Karpas-422 (cell line): Measurements from ENCODE around the gene FRMD4B. TPM values are rescaled to one million over a fixed set of nuclear protein-coding genes. Genes with fewer than 3 reads are reported as not detected.
A peak's percentile ranks its signal among the peaks of the same experiment; 100 is the strongest.

ENCODE experiments used
- DNase-seq: peaks from one replicate; pipeline ENCODE4 v3.0.0-alpha.2; 2015
- H2AFZ ChIP-seq: fragments of 200-600 bp; sonication (generic); 2 replicates; pipeline ENCODE4 v1.6.1; 2014; ENCODE audit warnings: antibody characterized with exemption, low read length, mixed read lengths
- H3K27ac ChIP-seq: fragments of 200-600 bp; sonication (generic); 2 replicates; pipeline ENCODE4 v1.5.1; 2014; ENCODE audit warnings: mild to moderate bottlenecking, low read length, moderate library complexity
- H3K27me3 ChIP-seq: fragments of 200-600 bp; sonication (generic); 2 replicates; pipeline ENCODE4 v1.6.1; 2014; ENCODE audit warnings: low read length, mixed read lengths
- H3K36me3 ChIP-seq: fragments of 200-600 bp; sonication (generic); 2 replicates; pipeline ENCODE4 v1.6.1; 2014; ENCODE audit warnings: low read length, mixed read lengths; ENCODE audit not compliant: insufficient read depth
- H3K4me1 ChIP-seq: fragments of 200-600 bp; sonication (generic); 2 replicates; pipeline ENCODE4 v1.6.1; 2014; ENCODE audit warnings: mild to moderate bottlenecking, low read length, mixed read lengths
- H3K4me2 ChIP-seq: fragments of 200-600 bp; sonication (generic); 2 replicates; pipeline ENCODE4 v1.6.1; 2014; ENCODE audit warnings: low read length, low read depth, mild to moderate bottlenecking; ENCODE audit not compliant: poor library complexity, severe bottlenecking
- H3K4me3 ChIP-seq: fragments of 200-600 bp; sonication (generic); 2 replicates; pipeline ENCODE4 v1.5.1; 2014; ENCODE audit warnings: mild to moderate bottlenecking, antibody characterized with exemption, low read length, mixed read lengths
- H3K79me2 ChIP-seq: fragments of 200-600 bp; sonication (generic); 2 replicates; pipeline ENCODE4 v1.6.1; 2014; ENCODE audit warnings: mild to moderate bottlenecking, low read length, mixed read lengths
- H3K9ac ChIP-seq: fragments of 200-600 bp; sonication (generic); 2 replicates; pipeline ENCODE4 v1.6.0; 2014; ENCODE audit warnings: low read length
- H3K9me2 ChIP-seq: fragments of 200-600 bp; sonication (generic), shearing (Covaris generic); replicated peaks from 2 replicates; pipeline ENCODE4 v1.6.0; 2014; ENCODE audit warnings: mild to moderate bottlenecking, low read length, moderate library complexity; ENCODE audit not compliant: insufficient read depth
- H3K9me3 ChIP-seq: fragments of 300-700, 200-600 bp; sonication (generic); 2 replicates; pipeline ENCODE4 v1.6.1; 2014; ENCODE audit warnings: low read length, mixed read lengths
- H4K20me1 ChIP-seq: fragments of 200-600 bp; sonication (generic); 2 replicates; pipeline ENCODE4 v1.6.1; 2014; ENCODE audit warnings: mild to moderate bottlenecking, antibody characterized with exemption, low read length, low read depth; ENCODE audit not compliant: insufficient read depth
- total RNA-seq: library from RNA; depleted of rRNA; stranded (reverse); fragments of >200 nt; shearing (Covaris generic); gene quantifications from 2 replicates; pipeline ENCODE4 v1.2.3, GENCODE V29; 2014; ENCODE audit warnings: low replicate concordance

Gene FRMD4B
- total RNA-seq, 1 experiment from 2014 or later: not detected

DNA sequence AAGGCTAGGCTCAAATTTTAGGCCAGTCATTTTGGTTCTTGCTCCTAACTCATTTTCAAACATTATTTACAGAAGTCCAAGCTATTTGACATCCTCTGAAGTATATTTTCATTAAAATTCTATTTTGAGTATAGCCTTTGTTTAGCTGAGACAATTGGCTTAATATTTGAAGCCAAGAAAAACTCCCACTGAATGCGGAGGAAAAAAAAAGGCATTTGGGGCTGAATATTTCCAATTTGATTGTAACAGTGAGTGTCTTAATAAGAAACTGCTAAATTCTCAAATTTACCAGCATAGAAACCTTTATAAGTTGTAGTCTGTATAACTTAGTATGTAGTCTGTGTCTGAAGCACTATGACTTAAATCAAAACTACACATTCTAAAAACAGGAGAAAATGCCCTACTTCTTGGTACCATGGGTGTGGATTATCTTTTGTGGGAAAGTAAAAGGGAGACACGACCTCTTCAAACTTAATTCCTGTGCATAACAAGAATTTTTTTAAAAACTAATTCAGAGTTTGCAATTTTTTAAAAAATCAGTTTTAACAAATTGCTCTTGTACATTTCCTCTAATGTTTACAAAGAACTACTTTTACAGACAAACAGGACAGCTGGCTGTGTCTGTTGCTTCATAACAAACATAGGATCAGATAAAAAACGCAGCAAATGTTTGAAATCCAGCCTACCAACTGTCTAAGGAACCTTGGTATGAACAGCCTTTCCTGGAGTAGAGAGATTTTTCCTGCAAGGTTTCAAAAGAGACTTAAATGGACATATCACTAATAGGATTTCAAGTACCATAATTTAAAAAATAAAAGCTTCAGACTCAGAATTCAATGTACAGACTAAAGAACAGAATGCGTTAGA is 210.8 kb downstream of the FRMD4B start:
- no peak for DNase-seq
- no peaks in the 10 kb centered on the region for H3K27me3 ChIP-seq
- H4K20me1 ChIP-seq: no peaks in the 10 kb centered on the region
- no peaks in the 10 kb centered on the region for H3K36me3 ChIP-seq
- no peak overlapping the region for H3K27ac ChIP-seq
- H3K9me2 ChIP-seq: no peaks in the 10 kb centered on the region
- no peaks in the 10 kb centered on the region for H3K9me3 ChIP-seq
- H3K9ac ChIP-seq: no peak overlapping the region
- no peaks in the 10 kb centered on the region for H3K79me2 ChIP-seq
- H3K4me1 ChIP-seq: no peaks in the 10 kb centered on the region
- H3K4me2 ChIP-seq: no peak overlapping the region
- H3K4me3 ChIP-seq: no peak overlapping the region
- no peak overlapping the region for H2AFZ ChIP-seq

DNA sequence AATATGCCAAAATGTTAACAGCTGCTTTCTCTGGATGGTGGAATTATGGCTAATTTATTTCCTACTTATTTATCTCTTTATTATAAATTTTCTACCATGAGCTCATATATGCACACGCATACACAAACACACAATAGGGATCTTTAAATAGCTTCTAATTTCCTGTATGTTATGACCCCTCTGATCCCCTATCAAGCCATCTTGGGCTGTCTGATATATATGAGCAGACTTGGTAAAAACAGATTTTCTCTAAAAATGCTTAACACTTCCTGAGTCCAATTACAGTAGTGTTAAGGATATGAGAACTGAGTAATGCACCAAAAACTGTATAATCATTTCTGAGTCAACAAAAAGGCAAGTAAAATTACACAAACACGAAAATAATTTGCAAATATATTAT is 211.4 kb downstream of the FRMD4B start:
- Histone ChIP-seq H3K9me3 (no peaks in the 10 kb centered on the region), H3K9me2 (no peaks in the 10 kb centered on the region), H3K36me3 (no peaks in the 10 kb centered on the region), H3K4me2 (no peak overlapping the region), H3K4me1 (no peaks in the 10 kb centered on the region), H2AFZ (no peak overlapping the region), H3K9ac (no peak overlapping the region), H3K27me3 (no peaks in the 10 kb centered on the region), H3K27ac (no peak overlapping the region), H3K79me2 (no peaks in the 10 kb centered on the region), H3K4me3 (no peak overlapping the region), H4K20me1 (no peaks in the 10 kb centered on the region)
- no peak for DNase-seq

DNA sequence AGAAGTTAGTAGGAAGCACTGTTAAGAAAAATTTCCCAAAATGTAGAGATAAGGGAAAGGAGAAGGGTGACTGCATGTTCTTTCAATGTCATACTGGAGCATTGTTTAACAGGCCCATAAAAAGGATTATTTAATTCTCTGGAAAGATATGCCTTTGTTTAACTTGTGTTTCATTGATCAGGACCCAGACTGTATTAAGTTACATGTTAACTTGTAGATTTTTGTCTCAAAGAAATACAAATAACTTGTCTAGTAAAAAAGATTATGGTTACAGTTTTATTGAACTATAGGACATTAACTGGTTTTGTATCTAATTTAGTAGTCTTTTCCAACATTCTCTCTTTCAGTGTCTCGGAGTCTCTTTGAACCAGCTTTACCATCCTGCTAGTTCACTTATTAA is 213.8 kb downstream of the FRMD4B start:
- Histone ChIP-seq H4K20me1 (no peaks in the 10 kb centered on the region), H3K36me3 (no peaks in the 10 kb centered on the region), H3K9ac (no peak overlapping the region)

DNA sequence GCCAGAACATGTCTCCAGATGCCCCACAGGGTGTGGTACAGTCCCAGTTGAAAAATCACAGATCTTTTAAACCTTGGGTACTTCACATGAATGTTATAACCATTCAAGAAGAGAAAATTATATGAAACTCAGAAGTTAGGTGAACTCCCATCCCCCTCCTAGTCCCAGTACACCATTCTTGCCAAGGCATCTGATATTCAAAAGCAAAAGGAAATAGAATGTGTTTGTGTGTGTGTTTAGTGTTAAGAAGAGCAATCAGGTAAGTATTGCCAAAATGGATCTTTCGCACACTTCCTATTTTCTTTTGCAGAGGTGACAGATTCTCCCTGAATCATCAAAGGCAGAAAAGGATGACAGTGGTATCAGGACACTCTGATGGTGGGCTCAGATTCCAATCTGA is 219.4 kb downstream of the FRMD4B start:
- H4K20me1 ChIP-seq: no peaks in the 10 kb centered on the region

More for the DNA sequence above, 213.8 kb downstream of the FRMD4B start:
- no peak for DNase-seq
- Histone ChIP-seq H3K27me3 (no peaks in the 10 kb centered on the region), H3K27ac (no peak overlapping the region), H3K4me1 (no peaks in the 10 kb centered on the region), H3K9me3 (no peaks in the 10 kb centered on the region), H2AFZ (no peak overlapping the region), H3K9me2 (no peaks in the 10 kb centered on the region), H3K4me2 (no peak overlapping the region), H3K79me2 (no peaks in the 10 kb centered on the region), H3K4me3 (no peak overlapping the region)

DNA sequence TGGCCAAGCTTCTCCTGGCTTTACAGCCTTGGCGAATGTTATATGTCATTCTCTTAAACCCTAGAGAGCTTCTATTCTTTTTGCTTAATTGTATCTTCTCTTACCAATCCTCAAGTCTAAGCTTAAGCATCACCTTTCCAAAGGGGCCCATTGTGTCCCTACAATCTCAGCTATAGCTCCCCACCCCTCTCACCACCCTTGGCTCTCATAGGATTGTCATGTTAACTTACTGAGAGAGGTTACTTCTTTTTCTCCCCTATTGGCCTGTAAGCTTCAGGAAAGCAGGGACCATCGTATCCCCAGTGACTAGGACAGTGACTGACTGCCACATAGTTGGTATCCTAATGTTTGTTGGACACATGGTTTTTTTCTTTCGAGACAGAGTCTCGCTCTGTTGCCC is 220.1 kb downstream of the FRMD4B start:
- H4K20me1 ChIP-seq: no peaks in the 10 kb centered on the region
- H3K4me1 ChIP-seq: no peaks in the 10 kb centered on the region
- H3K9me3 ChIP-seq: no peaks in the 10 kb centered on the region
- no peak overlapping the region for H3K9ac ChIP-seq
- H2AFZ ChIP-seq: no peak overlapping the region
- no peaks in the 10 kb centered on the region for H3K36me3 ChIP-seq
- H3K27me3 ChIP-seq: no peaks in the 10 kb centered on the region
- no peak overlapping the region for H3K27ac ChIP-seq
- H3K4me2 ChIP-seq: no peak overlapping the region
- no peaks in the 10 kb centered on the region for H3K9me2 ChIP-seq
- no peak overlapping the region for H3K4me3 ChIP-seq
- no peaks in the 10 kb centered on the region for H3K79me2 ChIP-seq
- DNase-seq: no peak

More for the DNA sequence above, 219.4 kb downstream of the FRMD4B start:
- Histone ChIP-seq H2AFZ (no peak overlapping the region), H3K9ac (no peak overlapping the region), H3K27ac (no peak overlapping the region), H3K36me3 (no peaks in the 10 kb centered on the region), H3K9me3 (no peaks in the 10 kb centered on the region), H3K4me1 (no peaks in the 10 kb centered on the region), H3K9me2 (no peaks in the 10 kb centered on the region), H3K4me3 (no peak overlapping the region), H3K27me3 (no peaks in the 10 kb centered on the region), H3K4me2 (no peak overlapping the region), H3K79me2 (no peaks in the 10 kb centered on the region)
- DNase-seq: no peak

DNA sequence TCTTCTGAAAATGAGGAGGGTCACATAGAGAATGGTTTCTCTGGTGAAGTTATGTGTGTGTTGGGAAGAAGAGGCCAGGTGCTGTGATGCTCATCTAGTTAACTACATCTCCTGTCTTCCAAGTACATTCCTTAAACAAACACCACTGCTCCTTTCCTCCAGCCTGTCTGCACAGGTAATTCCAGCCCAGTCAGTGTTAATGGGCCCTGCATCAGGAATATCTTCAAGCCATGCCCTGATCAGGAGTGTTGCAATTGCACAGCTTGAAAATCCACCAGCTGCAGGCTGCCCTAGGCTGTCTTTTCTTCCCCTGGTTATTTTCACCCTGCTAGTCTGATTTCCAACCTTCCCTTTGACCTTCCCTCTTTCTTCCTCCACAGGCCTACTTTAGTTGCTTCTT is 221.6 kb downstream of the FRMD4B start:
- Histone ChIP-seq H3K79me2 (no peaks in the 10 kb centered on the region), H3K9me3 (no peaks in the 10 kb centered on the region), H3K9ac (no peak overlapping the region), H2AFZ (no peak overlapping the region), H3K4me1 (no peaks in the 10 kb centered on the region), H3K4me3 (no peak overlapping the region), H3K27me3 (no peaks in the 10 kb centered on the region), H4K20me1 (no peaks in the 10 kb centered on the region), H3K27ac (no peak overlapping the region), H3K4me2 (no peak overlapping the region), H3K9me2 (no peaks in the 10 kb centered on the region), H3K36me3 (no peaks in the 10 kb centered on the region)
- no peak for DNase-seq

DNA sequence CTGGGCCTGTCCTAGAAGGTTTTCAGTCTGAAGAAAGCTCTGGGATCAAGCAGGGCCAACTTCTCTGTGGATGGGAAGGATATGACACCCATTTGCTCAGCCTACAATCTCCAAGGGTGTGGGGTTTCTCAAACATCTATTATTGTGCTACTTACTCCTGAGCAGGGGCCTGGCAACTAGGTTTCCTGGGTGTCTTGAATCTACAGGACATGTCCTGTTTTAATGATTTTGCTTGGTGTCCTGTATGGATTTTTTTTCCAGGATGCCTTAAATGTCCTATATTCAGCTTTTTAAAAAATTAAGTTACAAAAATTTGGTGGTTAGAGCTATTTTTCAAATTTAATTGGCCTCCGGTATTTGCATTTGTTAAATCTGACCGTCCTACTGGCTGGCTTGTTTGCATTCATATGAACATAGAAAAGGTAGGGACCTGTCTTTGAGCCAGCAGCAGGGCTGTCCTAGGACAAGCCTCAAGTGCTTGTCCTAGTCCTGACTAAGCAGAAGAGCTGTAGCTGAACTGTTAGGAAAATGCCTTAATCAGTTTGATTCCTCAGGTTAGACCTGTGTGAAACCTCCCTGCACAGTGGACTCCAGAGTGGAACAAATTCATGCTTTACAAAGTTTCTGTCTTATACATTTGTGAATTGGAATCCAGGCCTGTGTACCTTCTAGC is 223.4 kb downstream of the FRMD4B start:
- Histone ChIP-seq H3K9ac (no peak overlapping the region), H3K27me3 (no peaks in the 10 kb centered on the region), H4K20me1 (no peaks in the 10 kb centered on the region), H3K9me3 (no peaks in the 10 kb centered on the region), H3K9me2 (no peaks in the 10 kb centered on the region), H3K27ac (no peak overlapping the region), H3K4me3 (no peak overlapping the region), H3K36me3 (no peaks in the 10 kb centered on the region), H2AFZ (no peak overlapping the region), H3K4me1 (no peaks in the 10 kb centered on the region), H3K79me2 (no peaks in the 10 kb centered on the region), H3K4me2 (no peak overlapping the region)
- DNase-seq: no peak

DNA sequence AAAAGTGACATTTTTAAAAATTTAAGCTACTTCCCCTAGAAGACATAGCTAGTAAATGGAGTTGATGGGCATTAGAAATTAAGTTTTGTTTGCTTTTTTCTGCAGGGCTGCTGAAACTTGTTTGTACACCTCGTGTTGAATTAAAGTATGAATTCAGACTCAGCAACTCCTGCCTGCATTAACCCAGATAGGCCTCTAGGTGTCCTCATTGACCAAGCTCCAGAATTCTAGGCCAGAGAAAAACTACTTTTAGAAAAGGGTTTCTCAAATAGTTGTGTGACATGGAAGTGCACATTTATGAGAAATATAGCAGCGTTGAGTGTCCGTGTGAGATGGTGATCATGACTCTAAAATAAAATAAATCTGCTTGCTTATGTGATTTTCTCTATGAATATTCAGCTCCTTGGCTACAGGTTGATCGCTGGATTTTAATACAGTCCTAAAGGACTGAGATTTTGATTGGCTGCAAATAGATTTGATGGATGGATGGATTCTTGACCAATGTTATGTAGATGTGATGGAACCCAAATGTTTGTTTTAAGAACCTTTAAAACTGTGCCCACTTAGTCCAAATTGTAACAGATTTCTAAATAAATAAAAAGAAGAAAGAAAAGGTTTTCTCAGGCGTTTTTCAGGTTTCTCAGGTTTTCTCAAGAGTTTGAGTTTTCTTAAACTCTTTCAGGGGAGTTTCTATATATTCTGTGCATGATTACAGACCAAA is 224.1 kb downstream of the FRMD4B start:
- Histone ChIP-seq H3K9me3 (no peaks in the 10 kb centered on the region), H3K36me3 (no peaks in the 10 kb centered on the region), H3K27ac (no peak overlapping the region), H3K79me2 (no peaks in the 10 kb centered on the region), H3K4me3 (no peak overlapping the region), H3K4me1 (no peaks in the 10 kb centered on the region), H3K4me2 (no peak overlapping the region), H3K9ac (no peak overlapping the region), H2AFZ (no peak overlapping the region), H4K20me1 (no peaks in the 10 kb centered on the region), H3K9me2 (no peaks in the 10 kb centered on the region), H3K27me3 (no peaks in the 10 kb centered on the region)
- DNase-seq: peak; percentile 76
